DMS 273 (cell line): ENCODE results near the gene OARD1.
"Not testable (repeated sequence)": the region's sequence is repeated elsewhere in the genome, so short reads cannot be mapped to it uniquely, and the experiment has no call there.

Experiments used
- DNase-seq: peaks from one replicate; lab custom pipeline; 2025; ENCODE audit not compliant: unreplicated experiment; lab: John Stamatoyannopoulos, UW

The OARD1 gene

DNA sequence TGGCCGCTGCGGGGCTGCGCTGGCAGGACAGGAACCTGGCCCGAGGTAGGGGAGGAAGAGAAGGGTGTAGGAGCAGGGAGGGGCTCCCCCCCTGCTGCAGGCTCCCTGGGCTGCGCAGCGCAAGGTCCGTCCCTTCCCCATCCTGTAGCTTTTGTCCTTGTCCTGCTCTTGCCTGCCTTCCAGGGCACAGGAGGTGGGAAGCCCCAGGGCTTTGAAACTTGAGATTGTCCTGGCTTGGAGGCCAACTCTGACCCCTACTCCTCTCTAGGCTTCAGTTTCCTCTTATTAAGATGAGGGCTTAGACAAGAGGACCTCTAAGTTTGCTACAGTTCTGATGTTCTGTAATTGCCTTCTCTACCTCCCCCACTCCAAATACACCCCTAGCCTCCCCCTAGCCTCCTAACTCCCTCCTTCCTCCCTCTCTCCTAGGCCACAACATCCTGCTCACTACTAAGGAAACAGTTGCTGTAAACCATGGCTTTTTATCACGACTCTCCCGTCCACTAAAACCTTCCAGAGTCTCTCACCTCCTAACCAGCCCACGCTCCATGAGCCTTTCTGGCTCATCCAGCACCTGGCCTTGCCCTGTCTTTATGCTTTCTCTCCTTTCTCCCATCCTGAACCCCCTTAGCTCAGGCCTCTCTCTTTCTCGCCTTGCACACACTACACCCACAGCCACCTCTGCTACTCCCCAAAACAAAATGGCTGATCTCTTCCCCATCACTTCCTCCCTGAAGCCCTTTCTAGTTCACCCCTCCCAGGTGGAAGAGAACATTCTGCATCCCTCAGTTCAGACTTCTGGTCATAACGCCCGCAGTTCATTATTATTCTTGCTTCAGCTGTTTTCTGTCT, 43.4 kb downstream of the OARD1 start:
- DNase-seq, result no peak

DNA sequence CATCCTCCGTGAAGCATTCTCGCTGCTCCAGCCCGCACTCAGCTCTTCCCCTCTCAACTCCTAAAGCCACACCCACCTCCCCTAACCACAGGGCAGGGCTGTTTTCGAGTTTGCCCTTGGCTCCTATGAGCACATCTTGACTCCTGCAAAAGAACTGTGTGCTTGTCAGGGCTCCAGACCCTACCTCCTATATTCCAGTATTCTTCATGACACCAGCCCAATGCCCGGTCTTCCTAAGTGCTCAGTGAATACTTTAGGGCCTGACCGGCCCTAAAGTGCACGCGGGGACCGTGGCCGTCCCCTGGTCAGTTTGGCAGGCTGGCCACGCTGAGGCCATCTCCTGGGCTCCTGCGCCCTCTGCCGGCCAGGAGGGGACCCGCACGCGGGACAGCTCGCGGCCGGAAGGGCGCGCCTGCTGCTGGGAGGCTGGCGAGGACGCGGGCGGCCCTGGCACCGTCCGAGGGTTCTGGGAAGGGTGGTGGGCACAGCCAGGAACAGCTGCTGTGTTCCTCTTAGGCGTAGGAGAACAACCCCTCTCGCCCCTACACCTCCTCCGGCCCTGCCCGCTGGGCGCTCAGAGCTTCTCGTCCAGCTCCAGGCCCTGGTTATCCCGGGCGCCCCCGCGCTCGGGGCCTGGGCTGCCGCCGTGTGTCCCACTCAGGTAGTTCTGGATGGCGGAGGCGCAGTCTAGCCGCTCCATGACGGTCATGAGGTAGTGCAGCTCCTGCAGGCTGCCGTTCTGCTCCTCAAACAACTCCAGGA, 44.2 kb downstream of the OARD1 start:
- DNase-seq, result peak; percentile 84

DNA sequence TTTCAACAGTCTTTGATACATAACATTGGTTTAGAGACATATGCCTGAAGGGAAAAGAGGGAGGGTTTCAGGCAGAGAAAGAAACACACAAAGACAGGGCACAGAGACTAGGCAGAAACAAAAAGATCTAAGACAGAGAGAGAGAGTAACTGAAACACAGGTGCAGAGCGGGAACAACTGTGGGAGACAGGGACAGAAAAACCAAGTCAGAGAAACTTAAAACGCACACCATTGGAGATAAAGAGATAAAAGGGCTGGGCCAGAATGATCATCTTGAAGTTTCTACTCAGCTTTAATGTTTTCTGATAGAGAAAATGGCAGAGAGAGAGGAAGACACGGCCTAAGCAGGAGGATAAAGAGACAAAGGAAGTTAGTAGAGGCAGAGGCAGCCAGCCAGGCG, 44.9 kb downstream of the OARD1 start:
- DNase-seq, result no peak

DNA sequence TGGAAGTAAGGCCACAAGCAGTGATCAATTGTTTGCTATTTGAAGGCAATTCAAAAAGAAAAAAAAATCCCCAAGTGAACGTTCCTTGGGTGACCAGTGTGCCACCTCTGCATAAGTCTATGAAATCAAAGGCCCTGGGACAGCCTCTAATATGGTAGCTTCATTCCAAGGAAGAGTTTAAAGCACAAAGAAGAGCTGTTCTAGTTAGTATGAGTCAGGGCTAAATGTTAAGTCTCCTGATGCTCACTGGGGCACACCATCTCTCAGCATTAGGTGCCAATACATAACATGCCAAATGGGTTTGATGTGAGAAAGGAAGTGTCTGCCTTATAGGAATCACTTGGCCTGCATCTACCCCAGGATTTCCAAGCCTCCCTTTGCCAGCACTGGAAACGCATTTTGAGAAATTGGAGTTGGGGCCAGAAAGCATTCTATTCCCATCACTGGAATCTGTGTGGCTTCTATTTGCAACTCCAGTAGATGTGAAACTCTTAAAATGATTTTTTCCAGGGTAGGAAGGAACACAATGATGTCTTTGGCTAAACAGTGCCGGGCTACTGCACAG, 46.1 kb downstream of the OARD1 start:
- DNase-seq, result no peak

DNA sequence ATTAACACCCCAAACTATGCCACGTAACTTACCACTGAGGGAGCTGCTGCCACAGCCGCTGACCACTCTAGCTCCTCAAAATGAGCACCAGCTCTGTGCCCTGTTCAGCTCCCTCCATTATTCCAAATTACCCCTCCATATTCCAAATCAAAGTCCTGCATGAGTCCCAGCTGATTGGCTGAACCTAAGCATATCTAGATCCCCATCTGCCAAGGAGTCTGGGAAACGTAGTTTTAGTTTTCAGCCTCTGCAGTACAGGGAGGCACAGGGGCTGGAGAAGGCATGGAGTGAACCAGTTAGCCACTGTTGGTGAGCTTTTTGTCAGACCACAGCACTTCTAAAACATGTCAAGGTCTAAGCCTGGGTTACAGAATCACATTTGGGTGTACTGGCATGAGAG, 49.0 kb downstream of the OARD1 start:
- DNase-seq, result peak; percentile 31

DNA sequence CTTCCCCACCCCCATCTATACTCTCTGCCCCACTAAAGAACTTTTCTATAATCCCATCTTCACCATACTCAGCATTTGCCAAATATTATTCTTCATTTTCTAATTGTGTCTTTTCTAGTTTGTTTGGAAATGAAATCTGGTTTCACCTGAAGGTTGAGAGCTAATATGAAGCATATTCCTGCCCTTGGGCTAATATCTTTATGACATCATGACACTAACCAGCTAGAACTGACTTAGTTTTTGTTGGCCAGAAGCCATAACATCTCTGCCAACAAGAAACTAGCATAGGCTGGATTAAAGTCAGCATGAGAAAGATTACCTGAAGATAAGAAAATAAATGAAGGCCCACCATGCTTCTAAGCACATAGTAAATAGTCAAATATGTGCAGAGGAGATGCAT, 49.9 kb downstream of the OARD1 start:
- DNase-seq, result peak; percentile 24

DNA sequence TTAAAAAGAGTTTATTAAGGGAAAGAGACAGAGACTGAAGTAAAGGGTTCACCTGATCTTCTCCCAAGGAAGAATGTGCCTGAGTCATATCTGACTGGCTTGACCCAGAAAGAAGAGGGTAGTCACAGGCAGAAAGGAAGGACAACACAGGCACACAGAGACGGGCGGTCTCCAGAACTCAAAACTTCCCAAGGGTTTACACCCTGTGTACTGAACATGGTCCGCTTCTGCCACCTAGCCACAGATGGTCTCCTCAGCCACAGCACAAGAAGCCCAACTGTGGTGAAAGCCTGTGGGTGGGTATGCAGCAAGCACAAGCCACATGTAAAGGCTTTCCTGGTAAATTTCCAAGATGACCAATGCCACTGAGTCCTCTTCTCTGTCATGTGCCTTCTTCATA, 50.3 kb downstream of the OARD1 start:
- peak; percentile 40 for DNase-seq

DNA sequence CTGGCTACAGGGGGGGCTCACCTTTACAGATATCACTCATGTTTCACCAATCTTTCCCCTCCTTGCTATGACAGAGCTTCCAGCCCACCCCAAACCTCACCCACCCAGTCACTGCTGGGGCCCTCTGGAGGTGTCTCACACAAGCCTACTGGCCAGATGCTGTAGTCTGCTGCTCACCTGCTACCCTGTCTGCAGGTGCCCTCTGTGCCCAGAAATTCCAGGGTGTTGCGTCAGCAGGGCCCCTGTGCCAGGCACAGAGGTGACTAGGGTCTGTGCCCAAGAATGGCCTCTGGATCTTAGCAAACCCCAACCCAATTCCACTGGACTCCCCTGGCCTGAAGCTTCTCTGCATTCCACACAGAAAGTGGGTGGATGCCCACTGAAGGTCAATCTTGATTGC, 54.5 kb downstream of the OARD1 start:
- DNase-seq, result no peak

DNA sequence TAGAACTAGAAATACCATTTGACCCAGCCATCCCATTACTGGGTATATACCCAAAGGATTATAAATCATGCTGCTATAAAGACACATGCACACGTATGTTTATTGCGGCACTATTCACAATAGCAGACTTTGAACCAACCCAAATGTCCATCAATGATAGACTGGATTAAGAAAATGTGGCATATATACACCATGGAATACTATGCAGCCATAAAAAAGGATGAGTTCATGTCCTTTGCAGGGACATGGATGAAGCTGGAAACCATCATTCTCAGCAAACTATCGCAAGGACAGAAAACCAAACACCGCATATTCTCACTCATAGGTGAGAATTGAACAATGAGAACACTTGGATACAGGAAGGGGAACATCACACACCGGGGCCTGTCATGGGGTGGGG, 56.3 kb downstream of the OARD1 start:
- DNase-seq, result not testable (repeated sequence)

DNA sequence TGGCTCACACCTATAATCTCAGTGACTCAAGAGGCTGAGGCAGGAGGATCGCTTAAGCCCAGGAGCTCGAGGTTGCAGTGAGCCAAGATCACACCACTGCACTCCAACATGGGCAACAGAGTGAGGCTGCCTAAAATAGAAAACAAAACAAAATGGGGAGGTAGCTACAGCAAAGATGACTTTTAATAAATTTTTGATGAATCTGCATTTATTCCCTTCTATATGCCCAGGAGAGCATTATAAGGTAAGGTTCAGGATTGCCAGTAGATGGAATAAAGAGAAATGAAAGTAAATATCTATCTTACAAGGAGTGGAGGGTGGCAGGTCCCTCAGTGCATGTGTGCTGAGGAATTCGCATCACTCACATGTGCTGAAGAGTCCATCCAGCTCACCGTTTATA, 57.4 kb downstream of the OARD1 start:
- no peak for DNase-seq
